ENCODE results near the gene ARIH2.
A peak's percentile ranks its signal among the peaks of the same experiment; 100 is the strongest.
"Not testable (repeated sequence)": the region's sequence is repeated elsewhere in the genome, so short reads cannot be mapped to it uniquely, and the experiment has no call there.

ARIH2 gene

DNA sequence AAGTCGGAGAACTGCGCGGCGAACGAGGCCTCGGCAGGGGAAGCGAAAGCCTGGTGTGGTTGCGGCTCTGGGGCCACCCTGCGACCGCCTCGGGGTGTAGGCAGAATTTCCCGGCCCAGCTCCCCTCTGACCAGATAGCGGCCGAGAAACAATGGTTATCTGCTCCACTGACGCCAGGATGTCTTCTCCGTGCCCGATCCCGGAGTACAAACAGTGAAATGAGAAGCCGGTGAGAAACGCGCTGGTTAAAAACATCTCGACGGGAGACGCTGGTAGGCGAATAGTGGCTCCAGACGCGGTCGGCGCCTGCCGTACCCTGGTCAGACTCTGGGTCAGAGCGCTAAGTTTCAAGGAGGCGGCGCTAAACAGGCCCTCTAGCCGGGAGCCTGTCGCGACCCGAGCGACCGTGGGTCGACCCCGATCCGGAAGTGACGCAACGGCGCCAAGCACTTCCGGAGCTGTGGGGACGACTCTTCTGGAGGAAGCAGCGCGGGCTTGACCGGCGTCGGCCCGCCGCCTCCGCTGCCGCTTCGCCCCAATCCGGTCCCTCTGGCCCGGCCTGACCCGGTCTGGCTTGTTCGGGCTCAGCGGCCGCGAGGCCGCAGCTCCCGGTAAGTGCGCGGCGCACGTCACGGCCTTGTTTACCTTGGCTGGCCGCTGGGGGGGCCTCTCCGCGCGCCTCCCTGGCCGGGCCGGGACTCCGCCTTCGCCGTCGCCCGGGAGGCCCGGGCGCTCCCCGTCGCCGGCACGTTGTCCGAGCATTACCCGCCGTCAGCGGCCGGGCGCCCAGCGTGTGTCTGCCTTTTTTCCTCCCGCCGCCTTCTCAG, at the start of gene ARIH2:
TSS of gene ARIH2 (plus strand) at position 455 of the 827 bp plus-strand sequence. CDS start 8,717 bp downstream, outside the sequence.
- DNase-seq, result peak; percentile 93

DNA sequence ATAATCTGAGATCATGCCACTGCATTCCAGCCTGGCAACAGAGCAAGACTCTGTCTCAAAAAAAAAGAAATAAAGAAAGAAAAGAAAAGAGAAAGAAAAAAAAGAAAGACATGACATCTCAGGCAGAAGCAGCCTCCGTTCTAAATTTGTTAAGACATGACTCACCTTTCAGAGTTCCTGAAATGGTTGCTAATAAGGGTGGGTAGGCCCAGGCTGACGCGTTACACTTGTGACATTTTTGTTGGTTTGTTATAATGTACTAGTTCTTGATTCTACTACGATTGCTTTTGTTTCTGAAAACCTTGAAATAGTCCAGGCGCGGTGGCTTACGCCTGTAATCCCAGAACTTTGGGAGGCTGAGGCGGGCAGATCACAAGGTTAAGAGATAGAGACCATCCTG, 41.0 kb upstream of the ARIH2 start:
- no peak for DNase-seq

DNA sequence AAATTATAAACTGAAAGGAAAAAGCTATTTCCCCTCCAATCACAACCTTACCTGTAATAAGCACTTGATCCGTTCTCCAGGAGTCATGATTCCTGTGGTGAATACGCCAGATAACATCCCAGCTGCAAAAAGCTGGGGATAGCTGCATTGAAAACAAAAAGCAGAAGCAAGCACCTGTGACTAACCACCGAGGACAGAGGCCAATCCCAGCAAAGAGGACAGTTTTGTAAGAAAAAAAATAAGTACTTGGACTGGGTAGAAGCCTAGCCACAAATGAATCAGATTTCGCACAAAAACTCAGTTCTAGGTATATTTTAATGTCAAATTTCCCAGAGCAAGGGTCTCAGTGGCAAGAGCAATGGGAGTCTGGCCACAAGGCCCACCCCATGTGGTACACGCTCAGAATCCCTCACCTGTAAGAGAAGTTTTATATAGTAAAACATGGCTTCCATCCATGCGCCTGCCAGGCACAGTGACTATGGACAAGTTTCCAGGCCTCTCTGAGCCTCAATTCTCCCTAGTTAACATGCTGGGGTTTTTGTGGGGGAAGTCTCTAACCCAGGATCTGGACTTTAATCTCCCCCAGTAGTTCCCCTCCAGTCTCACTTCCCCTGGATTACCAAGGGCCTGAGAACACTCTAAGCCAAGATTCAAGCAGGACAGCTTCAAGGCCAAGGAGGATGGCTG, 39.2 kb upstream of the ARIH2 start:
- no peak for DNase-seq

DNA sequence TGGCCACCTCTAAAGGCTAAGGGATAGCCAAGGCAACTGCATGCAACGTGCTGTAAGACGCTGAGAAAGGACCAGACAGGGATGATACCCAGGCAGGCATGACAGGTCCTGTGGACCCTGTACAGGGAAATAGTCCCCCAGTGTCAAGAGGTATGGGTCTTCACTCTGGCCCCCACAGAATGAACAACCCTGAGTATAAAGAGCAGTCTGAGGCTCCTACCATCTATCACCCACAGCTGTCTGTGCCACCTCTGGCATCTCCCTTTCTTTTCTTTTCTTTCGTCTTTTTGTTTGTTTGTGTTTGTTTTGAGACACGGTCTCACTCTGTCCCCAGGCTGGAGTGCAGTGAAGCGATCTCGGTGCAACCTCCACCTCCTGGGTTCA, 38.7 kb upstream of the ARIH2 start:
- no peak for DNase-seq

DNA sequence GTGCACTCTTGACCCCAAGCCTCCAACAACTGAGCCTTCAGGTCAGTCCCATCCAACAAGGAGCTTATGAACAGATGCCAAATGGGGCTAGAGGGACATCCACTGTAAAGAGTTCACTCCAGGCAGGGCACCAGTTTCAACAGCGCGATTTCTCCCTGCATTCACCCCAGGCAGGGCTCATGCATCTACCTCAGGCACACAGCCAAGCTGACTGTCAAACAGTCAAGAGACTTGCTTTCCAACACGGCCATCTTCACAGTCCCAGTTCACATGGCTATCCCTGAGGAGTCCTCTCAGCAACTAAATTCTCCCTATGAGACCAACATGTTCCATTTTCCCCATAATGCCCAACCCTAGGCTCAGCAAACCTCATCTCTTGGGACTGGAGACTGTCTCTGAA, 37.6 kb upstream of the ARIH2 start:
- DNase-seq, result no peak

DNA sequence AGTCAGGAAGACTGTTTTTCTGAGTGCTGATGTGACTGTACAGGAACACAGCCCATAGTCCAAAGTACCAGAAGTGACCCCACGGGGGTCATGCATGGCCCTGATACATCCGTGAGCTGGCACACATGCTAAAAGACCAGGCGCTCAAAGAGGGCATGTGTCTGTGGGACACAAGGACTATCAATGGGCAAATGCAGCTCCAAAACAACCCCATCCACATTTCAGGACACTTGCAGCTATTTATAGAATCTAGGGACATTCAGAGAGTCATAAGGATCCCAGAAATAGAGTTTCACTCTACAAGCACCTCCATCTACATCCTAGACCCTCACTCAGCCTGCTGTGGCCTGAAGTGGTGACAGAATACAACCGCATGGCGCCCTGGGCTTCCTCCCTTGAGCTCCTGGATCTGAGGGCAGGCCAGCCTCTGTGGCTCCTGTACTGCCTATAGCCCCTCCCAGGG, 37.0 kb upstream of the ARIH2 start:
- no peak for DNase-seq

DNA sequence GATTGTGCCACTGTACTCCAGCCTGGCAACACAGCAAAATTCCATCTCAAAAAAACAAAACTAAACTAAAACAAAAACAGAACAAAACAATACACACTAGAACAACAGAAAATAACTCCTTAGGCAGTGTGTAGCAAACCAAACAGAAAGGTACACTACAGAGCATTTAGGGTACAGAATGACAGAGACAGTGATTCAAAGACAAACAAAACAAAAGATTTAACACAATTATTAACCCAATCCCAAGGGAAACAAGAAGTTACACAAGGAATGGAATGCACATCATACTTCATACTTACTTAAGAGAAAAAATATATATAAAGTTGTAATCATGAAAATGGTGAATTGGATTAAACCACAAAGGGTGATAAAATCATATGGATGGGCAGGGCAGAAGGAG, 32.9 kb upstream of the ARIH2 start:
- DNase-seq, result no peak

DNA sequence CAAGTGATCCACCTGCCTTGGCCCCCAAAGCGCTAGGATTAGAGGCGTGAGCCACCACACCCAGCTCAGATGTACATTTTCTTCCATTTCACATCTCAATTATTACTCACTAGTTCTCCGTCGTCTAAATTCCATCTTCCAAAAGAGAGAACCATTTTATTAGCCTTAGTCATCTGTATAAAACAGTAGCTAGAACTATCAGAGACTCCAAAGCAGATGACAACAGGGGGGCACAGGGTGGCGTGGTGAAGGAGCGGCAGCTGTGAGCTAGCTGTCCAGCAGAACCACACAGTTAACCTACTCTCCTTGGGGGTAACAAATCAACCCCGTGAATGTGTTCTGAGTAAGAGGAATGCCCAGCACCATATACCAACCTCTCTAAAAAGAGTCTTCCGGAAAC, 27.0 kb upstream of the ARIH2 start:
- no peak for DNase-seq

DNA sequence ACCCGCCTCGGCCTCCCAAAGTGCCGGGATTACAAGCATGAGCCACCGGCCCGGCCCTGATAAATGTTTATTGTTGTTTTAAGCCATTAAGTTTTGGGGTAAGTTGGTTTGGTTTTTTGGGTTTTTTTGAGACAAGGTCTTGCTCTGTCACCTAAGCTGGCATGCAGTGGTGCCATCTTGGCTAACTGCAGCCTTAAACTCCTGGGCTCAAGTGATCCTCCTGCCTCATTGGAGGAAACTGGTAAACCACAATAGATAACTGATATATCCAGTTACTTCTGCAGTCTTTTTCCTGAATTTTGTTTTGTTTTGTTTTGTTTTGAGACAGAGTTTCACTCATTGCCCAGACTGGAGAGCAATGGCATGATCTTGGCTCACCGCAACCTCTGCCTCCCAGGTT, 24.1 kb upstream of the ARIH2 start:
- no peak for DNase-seq

DNA sequence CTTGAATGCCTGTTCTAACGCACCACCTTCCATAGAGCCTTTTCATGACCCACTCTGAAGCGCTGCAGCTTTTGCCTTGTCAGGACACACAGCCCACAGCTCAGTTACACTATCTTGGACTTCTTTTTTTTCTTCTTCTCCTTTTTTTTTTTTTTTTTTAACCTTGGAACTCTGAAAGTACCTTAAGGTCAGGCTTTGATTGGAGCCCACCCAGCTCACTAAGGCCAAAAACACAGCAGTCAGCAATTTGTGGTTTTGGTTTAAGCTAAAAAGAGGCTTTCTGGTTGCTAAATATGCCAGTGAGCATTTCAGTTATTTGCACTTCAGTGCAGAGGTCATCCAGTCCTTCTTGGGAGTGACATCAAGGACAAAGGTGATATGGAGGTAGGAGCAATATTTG, 21.7 kb upstream of the ARIH2 start:
- no peak for DNase-seq

DNA sequence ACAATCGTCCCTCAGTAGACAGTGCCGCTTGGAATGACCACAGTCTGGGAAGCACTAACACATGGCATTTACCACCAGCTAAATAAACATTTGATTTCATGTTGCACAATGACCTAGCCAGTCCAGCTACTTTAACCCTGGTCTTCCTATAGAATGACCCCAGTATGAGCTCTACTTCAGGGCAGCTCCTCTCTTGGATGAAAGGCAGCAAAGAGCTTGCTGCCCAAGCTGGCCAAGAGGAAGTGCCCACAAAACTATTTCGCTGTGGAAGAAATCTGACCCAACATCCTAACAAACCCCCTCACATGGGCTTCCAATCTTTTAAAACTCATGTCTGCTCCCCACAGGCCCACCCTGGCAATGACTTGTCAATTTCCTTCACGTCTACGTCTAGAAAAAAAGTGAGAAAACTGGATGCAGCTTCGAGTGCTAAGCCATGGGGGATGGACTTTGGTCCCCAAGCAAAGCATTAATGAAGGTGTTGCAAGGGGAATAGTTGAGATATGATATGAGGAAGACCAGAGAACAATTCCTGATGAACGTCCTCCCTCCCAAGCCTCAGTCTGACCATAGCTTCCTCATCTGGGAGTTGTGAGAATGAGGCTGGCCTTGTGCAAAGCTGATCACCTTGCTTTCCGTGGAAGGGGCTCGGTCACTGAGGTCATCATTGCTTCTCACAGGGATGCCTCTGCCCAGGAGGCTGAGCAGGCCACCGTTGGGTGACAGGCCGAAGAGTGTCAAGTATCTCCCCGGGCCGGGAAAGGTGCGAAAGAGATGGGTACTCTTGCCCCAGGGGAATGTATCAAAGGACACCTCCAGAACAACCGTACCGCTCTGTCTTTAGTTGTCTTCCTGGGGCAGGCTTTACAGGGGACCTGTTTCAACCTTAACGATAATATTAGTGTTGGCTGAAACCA, 20.9 kb upstream of the ARIH2 start:
- peak; percentile 17 for DNase-seq

DNA sequence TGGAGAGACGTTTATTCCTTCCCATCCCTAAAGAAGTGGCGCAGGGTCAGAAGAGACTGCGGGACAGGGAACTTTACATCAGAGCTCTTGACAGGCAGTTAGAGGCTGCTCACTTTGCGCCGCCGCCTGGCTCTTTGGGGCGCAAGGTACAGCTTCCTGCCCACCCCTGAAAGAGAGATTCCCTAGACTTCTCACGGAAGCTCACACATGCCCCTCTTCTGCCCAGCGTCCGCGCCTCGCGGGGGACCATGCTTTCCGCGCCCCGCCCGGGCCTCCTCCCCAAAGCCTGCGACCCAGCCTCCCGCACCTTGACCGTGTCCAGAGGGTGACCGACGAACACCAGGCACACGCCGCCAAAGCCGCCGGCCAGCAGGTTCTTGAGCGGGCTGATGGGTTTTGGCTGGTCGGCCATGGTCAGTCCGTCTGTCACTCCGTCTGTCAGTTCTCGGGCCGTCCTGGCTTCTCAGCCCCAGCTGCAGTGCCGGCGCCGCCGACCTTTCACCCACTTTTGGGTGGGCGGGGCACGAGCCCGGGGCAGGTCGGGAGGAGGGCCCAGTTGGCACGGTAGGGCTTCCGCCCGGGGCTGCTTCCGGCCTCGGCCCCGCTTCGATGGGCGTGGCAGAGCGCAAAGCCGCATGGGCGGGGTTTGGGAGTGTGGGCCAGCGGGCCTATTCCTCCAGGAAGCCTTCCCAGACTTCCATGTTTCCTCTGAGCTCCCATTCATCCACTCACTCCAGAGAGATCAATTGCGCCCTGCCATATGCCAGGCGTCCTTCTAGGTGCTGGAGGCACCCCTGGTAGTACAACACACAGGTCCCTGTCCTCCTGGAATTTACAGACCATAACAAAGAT, 20.0 kb upstream of the ARIH2 start, which contains the start of gene SLC25A20:
TSS of gene SLC25A20 (minus strand) at position 500 of the 852 bp plus-strand sequence. CDS start at position 412, 88 bp downstream.
- peak; percentile 95 for DNase-seq

DNA sequence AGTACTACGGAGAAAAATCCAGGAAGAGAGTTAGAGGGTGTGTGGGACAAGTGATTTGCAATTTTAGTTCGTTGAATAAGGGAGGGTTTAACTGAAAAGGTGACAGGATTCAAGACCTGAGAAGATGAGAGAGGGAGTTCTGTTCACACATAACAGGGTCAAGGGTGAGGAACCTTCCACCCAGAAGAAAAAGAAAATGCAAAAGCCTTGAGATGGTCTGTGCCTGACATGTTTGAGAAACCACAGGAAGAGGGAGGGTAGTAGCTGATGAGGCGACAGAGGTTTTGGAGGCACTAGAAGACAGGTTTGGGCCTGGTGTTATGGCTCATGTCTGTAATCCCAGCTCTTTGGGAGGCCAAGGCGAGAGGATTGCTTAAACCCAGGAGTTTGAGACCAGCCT, 19.4 kb upstream of the ARIH2 start:
- DNase-seq, result no peak

DNA sequence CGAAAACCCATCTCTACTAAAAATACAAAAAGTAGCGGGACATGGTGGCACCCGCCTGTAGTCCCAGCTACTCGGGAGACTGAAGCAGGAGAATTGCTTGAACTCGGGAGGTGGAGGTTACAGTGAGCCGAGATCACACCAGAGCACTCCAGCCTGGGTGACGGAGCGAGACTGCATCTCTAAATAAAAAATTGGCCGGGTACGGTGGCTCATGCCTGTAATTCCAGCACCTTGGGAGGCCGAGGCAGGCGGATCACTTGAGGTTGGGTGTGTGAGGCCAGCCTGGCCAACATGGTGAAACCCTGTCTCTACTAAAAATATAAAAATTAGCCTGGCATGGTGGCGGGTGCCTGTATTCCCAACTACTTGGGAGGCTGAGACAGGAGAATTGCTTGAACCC, 11.6 kb upstream of the ARIH2 start:
- not testable (repeated sequence) for DNase-seq

DNA sequence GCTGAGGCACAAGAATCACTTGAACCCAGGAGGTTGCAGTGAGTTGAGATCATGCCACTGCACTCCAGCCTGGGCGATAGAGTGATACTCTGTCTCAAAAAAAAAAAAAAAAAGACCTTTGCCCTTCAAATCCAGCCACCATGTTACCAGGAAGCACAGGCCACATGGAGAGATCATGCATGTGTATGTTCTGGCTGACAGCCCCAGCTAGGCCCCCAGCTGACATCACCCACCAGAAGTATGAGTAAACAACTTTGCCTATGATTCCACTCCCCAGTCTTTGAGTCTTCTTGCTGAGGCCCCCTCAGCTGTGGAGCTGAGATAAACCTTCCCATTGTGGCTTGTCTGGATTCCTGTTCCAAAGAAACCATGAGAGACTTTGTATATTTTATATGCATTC, 3.3 kb upstream of the ARIH2 start:
- no peak for DNase-seq

DNA sequence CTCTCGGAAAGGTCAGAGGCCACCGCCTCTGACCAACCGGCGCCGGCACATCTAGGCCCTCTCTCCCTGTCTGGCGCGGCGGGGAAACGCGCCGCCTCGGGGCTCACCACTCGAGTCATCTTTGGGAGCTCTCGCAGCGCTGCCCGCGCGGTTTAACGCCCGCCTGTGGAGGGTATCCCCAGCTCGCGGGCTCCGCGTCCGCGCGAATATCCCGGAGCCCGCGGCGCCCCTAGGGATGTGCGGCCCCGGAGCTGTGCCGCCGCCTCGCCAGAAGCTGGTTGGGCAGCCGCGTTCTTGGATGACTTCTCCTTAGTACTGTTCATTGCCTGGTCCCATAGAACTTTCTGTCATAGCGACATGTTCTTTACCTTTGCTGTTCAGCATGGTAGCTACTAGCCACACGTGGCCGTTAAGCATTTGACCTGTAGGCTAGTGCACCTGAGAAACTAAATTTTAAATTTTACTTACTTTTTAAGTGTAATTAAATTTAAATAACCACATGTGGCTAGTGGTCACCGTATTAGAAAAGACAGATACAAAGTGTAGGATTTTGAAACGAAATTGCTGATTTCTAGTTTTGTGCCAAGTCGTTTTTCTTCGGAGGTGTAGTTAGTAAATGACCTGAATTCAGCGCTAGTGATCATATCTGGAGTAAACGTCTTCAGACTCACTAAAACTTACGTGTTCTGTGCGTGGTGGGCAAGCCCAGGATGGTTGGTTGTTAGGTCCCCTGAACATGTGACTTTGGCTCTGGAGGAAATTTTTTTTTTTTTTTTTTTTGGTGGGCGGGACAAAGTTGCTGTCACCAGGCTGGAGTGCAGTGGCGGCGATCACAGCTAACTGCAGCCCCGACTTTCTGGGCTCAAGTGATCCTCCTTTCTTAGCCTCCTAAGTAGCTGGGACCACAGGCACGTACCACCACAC, 835 bp downstream of the ARIH2 start:
- peak; percentile 74 for DNase-seq

DNA sequence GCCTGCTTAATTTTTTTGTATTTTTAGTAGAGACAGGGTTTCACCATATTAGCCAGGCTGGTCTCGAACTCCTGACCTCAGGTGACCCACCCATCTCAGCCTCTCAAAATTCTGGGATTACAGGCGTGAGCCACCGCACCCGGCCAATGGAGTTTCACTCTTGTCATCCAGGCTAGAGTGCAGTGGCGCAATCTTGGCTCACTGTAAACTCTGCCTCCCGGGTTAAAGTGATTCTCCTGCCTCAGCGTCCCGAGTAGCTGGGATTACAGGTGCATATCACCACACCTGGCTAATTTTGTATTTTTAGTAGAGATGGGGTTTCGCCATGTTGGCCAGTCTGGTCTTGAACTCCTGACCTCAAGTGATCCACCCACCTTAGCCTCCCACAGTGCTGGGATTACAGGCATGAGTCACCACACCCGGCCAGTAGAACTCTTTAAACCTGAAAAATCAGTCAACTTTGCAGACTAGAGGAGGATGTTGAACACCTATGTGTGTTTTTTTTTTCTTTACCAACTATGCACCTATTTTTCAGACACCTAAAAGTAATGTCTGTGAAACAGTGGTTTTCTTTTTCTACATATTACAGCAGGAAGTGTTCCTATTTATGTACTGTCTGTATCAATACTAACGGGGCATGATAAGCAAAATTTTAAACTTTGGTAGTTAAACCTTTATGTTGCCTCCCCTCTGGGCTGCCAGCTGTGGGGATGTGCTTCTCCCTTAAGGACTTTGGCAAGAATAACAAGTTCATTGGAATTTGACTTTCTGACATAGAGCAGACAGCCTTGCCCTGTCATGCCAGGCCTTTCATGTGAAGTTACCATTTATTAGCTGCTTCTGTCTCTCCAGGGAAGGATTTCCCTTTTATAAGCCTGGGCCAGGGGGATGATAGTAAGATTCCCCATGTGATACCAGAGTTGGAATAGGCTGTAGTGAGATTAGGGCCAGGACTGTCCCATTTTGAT, 8.1 kb downstream of the ARIH2 start:
- DNase-seq, result peak; percentile 43

DNA sequence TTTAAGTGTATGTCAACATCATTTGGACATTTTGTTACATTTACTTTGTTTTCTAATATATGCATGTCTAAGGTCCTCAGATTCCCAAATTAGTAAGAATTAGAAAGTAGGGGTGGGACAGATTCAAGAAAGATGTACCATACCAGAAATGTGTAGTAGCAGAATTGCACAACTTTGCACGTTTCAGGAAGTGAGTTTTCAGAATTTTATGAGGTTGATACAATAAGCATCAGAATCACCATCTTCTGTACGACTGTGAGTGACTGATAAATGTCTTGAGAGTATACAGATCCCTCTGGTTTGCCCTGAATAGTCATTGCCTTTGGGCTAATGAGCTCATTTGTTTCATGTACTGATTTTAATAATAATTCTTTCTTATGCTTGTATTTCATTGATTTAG, 9.3 kb downstream of the ARIH2 start:
- no peak for DNase-seq

DNA sequence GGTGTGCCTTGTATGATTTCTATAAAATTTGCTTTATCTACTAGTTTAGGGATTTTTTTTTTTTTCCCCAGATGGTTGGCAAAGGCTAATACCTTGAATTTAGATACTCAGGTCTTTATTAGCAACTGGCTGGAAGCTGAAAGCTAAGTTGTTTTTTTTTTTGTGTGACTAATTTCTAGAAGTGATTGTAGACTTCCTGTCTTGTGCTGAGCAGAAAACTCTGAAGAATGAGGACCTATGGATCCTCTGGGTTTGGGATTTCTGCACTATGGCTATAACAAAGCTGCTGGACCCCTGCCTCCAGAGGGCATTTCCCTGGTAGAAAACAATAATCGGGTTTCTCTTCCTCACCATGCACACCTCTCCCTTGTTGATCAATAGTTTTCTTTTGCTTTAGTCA, 10.0 kb downstream of the ARIH2 start:
- DNase-seq, result no peak

Measured in stimulated activated CD4-positive, alpha-beta T cell treated with anti-CD3 and anti-CD28 coated beads, Interleukin-15, amount 100 ng/mL, for 24 hours (primary cell).